Gastrocnemius medialis (tissue), 4 donors: ENCODE measurements around the gene KCNC1. TPM values are rescaled to one million over a fixed set of nuclear protein-coding genes. Genes with fewer than 3 reads are reported as not detected.

Source experiments
- ATAC-seq, 2 donors: fragments of 150-250 bp; one replicate each; pipeline ENCODE4 v1.9.1; 2016
- DNase-seq, 2 donors: peaks; one replicate each; pipeline ENCODE4 v3.0.0-alpha.2; 2019
- H3K27ac ChIP-seq, 4 donors: fragments of 200-600 bp; sonication (generic); 1 replicate in 1 of 4; 2 replicates in 3 of 4; pipeline ENCODE4 v1.5.1; 2016 to 2018; ENCODE audit warnings: mild to moderate bottlenecking in 2 of 4, moderate library complexity in 1 of 4
- H3K27me3 ChIP-seq, 3 donors: fragments of 200-600 bp; sonication (generic) in 2 of 3; 1 replicate in 1 of 3; 2 replicates in 2 of 3; pipeline versions ENCODE4 v1.5.1 to v1.6.0; 2016 to 2019; ENCODE audit warnings: mild to moderate bottlenecking in 1 of 3, moderate library complexity in 1 of 3
- H3K36me3 ChIP-seq, 2 donors: fragments of 200-600 bp; sonication (generic) in 1 of 2; one replicate each; pipeline ENCODE4 v1.5.1; 2017 to 2018
- H3K4me1 ChIP-seq, 2 donors: fragments of 200-600 bp; sonication (generic) in 1 of 2; one replicate each; pipeline ENCODE4 v1.5.1; 2016 to 2017; ENCODE audit warnings: mild to moderate bottlenecking in 2 of 2
- H3K4me3 ChIP-seq, 4 donors: fragments of 200-600 bp; sonication (generic) in 3 of 4; 1 replicate in 1 of 4; 2 replicates in 3 of 4; pipeline ENCODE4 v1.5.1; 2016 to 2019; ENCODE audit warnings: mild to moderate bottlenecking in 2 of 4
- H3K9me3 ChIP-seq, 3 donors: fragments of 200-600 bp; sonication (generic) in 2 of 3; 1 replicate in 1 of 3; 2 replicates in 2 of 3; pipeline ENCODE4 v1.5.1; 2016 to 2019
- POLR2A ChIP-seq, 2 donors: fragments of 450-650 bp; IDR thresholded peaks; one replicate each; pipeline ENCODE4 v1.6.1; 2017; ENCODE audit warnings: antibody characterized with exemption in 2 of 2, mild to moderate bottlenecking in 2 of 2, moderate library complexity in 2 of 2
- in situ Hi-C, 4 donors: fragments of 200-750 bp; cut with MboI; loops; one replicate each; pipeline versions ENCODE4 v1.15.0 to v1.8.0; 2017; ENCODE audit warnings: low sequenced_read_pairs in 4 of 4
- intact Hi-C: fragments of 100-400 bp; cut with DNase I; formaldehyde crosslinking; loops from one replicate; pipeline ENCODE4 v1.15.1; 2023; ENCODE audit warnings: low total_unique reads
- total RNA-seq, 4 donors: library from RNA; depleted of rRNA; stranded (reverse); fragments of >200 nt; gene quantifications; one replicate each; pipeline versions ENCODE4 v1.1.0 to v1.2.3, GENCODE V29; 2016
- TF ChIP-seq, protein P1 (sequence below), 5 experiments: fragments of 450-650 bp in 3 of 5; fragments of 200-600 bp in 2 of 5; sonication (generic) in 2 of 5; IDR thresholded peaks in 4 of 5; conservative IDR thresholded peaks in 1 of 5; 1 replicate in 4 of 5; 2 replicates in 1 of 5; pipeline ENCODE4 v1.5.1; 2016 to 2019; ENCODE audit warnings: antibody characterized with exemption in 5 of 5, mild to moderate bottlenecking in 3 of 5, moderate library complexity in 3 of 5

Gene KCNC1
- total RNA-seq, 4 donors from 2014 or later: 0.03 to 0.53 (median 0.15) TPM

DNA sequence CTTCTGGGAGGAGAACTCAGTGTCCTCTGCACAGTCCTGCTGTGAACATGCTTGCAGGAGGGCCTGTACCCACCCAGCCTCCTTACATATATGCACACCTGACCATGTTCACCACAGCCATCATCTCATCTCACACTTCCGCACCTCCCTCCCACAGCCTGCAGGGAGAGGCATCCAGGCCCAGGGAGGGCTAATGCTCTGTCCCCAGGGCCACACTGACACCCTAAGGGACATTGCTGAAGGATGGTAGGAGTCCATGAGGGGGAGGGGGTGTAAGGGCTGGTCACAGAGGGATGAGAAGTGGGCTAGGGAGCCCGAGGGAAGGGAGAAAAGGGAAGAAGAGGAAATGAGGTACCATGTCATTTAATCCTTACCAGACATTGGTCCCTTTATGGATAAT, 4.4 kb upstream of the KCNC1 start:
- Histone ChIP-seq H3K9me3 (no peaks in the 10 kb centered on the region), H3K4me1 (peaks cover 8 to 9% of the 10 kb centered on the region in 2 donors), H3K27ac (peak overlapping the region in 1 of 4 donors; percentile 45), H3K4me3 (no peak overlapping the region), H3K27me3 (no peaks in the 10 kb centered on the region), H3K36me3 (no peaks in the 10 kb centered on the region)
- no peak for ATAC-seq
- in situ Hi-C loops (loop anchor here (5.0 to 10.0 kb wide), 4 partner anchors 133 to 255 kb away; no protein-coding TSS in a partner anchor), intact Hi-C loops (loop anchor here (1.0 to 5.0 kb wide), 3 partner anchors 67 to 249 kb away; no protein-coding TSS in a partner anchor)
- no peak for DNase-seq
- no peak for TF ChIP-seq POLR2A (IDR thresholded peaks at IDR 0.05)
- TF ChIP-seq, protein P1, sequence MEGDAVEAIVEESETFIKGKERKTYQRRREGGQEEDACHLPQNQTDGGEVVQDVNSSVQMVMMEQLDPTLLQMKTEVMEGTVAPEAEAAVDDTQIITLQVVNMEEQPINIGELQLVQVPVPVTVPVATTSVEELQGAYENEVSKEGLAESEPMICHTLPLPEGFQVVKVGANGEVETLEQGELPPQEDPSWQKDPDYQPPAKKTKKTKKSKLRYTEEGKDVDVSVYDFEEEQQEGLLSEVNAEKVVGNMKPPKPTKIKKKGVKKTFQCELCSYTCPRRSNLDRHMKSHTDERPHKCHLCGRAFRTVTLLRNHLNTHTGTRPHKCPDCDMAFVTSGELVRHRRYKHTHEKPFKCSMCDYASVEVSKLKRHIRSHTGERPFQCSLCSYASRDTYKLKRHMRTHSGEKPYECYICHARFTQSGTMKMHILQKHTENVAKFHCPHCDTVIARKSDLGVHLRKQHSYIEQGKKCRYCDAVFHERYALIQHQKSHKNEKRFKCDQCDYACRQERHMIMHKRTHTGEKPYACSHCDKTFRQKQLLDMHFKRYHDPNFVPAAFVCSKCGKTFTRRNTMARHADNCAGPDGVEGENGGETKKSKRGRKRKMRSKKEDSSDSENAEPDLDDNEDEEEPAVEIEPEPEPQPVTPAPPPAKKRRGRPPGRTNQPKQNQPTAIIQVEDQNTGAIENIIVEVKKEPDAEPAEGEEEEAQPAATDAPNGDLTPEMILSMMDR (IDR thresholded peaks at IDR 0.05 in 4 of 5, conservative IDR thresholded peaks at IDR 0.05 in 1 of 5): no peak

GRCh38 chr11:17730608-17731462, 3.7 kb upstream of the KCNC1 start:
- Histone ChIP-seq H3K9me3 (no peaks in the 10 kb centered on the region), H3K4me1 (peaks cover 9 to 15% of the 10 kb centered on the region in 2 donors), H3K27me3 (peaks cover 3 to 5% (median 4%) of the 10 kb centered on the region in 3 donors), H3K36me3 (no peaks in the 10 kb centered on the region), H3K27ac (peak overlapping the region; percentile 2 to 71 (median 34)), H3K4me3 (no peak overlapping the region)
- ATAC-seq (peak; percentile 87 to 88), DNase-seq (peak; percentile 64 to 90)
- intact Hi-C loops: loop anchor here (1.0 to 5.0 kb wide), 4 partner anchors 66 to 248 kb away; no protein-coding TSS in a partner anchor
- in situ Hi-C loops: loop anchor here (5.0 to 10.0 kb wide), 4 partner anchors 134 to 254 kb away; no protein-coding TSS in a partner anchor
- TF ChIP-seq POLR2A (IDR thresholded peaks at IDR 0.05): no peak
- TF ChIP-seq, protein P1 (IDR thresholded peaks at IDR 0.05 in 4 of 5, conservative IDR thresholded peaks at IDR 0.05 in 1 of 5): peak; percentile 75 to 92 (median 87)

- peaks cover 9 to 15% of the 10 kb centered on the region in 2 donors for H3K4me1 ChIP-seq
- no peak for DNase-seq
- TF ChIP-seq POLR2A (IDR thresholded peaks at IDR 0.05): no peak
- TF ChIP-seq, protein P1 (IDR thresholded peaks at IDR 0.05 in 4 of 5, conservative IDR thresholded peaks at IDR 0.05 in 1 of 5): no peak
- intact Hi-C loops (loop anchor here (5.0 kb wide), 1 partner anchor 64 kb away; no protein-coding TSS in a partner anchor), in situ Hi-C loops (loop anchor here (5.0 to 10.0 kb wide), 4 partner anchors 136 to 252 kb away; no protein-coding TSS in a partner anchor)
- H3K27me3 ChIP-seq: peaks cover 24 to 25% (median 25%) of the 10 kb centered on the region in 3 donors
- ATAC-seq: no peak
- H3K27ac ChIP-seq: no peak overlapping the region
- no peak overlapping the region for H3K4me3 ChIP-seq
- no peaks in the 10 kb centered on the region for H3K9me3 ChIP-seq
- H3K36me3 ChIP-seq: no peaks in the 10 kb centered on the region
Measured at GRCh38 chr11:17733261-17733660, 1.3 kb upstream of the KCNC1 start.

DNA sequence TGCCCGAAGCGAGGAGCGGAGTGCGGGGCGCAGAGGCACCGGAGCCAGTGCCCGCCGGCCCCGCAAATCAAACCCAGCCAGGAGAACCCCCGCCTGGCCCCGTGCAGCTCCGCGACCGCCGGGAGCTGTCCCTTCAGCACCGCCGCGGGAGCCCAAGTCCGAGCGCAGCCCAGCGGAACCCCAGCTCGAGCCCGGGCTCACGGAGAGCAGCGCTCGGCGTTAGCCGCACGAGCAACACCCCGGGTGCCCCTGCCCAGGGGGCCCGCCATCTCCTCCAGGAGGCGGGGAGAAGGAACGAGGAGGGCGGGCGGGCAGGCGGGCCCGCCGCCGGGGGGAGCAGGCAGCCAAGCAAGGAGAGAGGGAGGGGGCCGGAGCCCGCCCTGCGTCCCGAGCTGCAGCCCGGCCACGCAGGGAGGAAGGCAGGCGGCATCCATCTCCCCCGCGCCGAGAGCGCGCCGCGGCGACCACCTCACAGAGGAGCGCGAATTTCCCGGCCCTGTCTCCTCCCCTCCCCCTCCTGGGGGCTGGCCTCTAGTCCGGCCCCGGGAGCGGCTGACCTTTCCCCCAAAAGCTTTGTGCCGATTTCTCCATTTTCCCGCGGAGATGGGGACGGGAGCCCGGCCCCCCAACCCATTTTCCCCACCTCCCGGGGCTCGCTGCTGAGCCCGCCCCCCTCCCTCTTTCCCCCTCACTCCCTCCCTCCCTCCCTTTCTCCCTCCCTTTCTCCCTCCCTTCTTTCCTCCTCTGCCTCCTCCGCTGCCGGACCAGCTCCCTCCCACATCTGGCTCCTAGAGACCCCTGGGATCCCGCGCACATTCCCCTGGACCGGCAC, 621 bp downstream of the KCNC1 start:
- no peak for TF ChIP-seq POLR2A (IDR thresholded peaks at IDR 0.05)
- intact Hi-C loops (loop anchor here (2.0 to 5.0 kb wide), 2 partner anchors 18 to 62 kb away; no protein-coding TSS in a partner anchor), in situ Hi-C loops (loop anchor here (5.0 to 10.0 kb wide), 4 partner anchors 138 to 250 kb away; no protein-coding TSS in a partner anchor)
- ATAC-seq (peak; percentile 38), DNase-seq (no peak)
- H3K4me3 ChIP-seq: peak overlapping the region; percentile 33 to 52 (median 43)
- H3K4me1 ChIP-seq: peaks cover 9 to 15% of the 10 kb centered on the region in 2 donors
- H3K27ac ChIP-seq: no peak overlapping the region
- no peaks in the 10 kb centered on the region for H3K36me3 ChIP-seq
- peaks cover 25 to 27% (median 25%) of the 10 kb centered on the region in 3 donors for H3K27me3 ChIP-seq
- H3K9me3 ChIP-seq: no peaks in the 10 kb centered on the region
